HG03066 (cell line): Measurements from ENCODE around the gene RUFY4.
"Not testable (repeated sequence)": the region's sequence is repeated elsewhere in the genome, so short reads cannot be mapped to it uniquely, and the experiment has no call there.

ENCODE experiments used
- ATAC-seq: cut with Tn5 transposase; IDR thresholded peaks from one replicate; pipeline ENCODE4 v1.9.1; 2021; ENCODE audit warnings: low read depth; ENCODE audit not compliant: unreplicated experiment

The RUFY4 gene

GRCh38 chr2:218031261-218031660, 37.8 kb upstream of the RUFY4 start:
- no peak for ATAC-seq

GRCh38 chr2:218031771-218032257, 37.2 kb upstream of the RUFY4 start:
- ATAC-seq = no peak

- ATAC-seq = no peak
These were observed 36.5 kb upstream of the RUFY4 start for GRCh38 chr2:218032336-218033171.

GRCh38 chr2:218033208-218033589, 35.9 kb upstream of the RUFY4 start:
- no peak for ATAC-seq

GRCh38 chr2:218033590-218034496, 35.2 kb upstream of the RUFY4 start:
- ATAC-seq = no peak

- ATAC-seq = peak; percentile 89
These were observed 34.4 kb upstream of the RUFY4 start for GRCh38 chr2:218034497-218035213.

GRCh38 chr2:218035463-218036100, 33.5 kb upstream of the RUFY4 start:
- ATAC-seq = no peak

- no peak for ATAC-seq
These were observed 32.7 kb upstream of the RUFY4 start for GRCh38 chr2:218036371-218036770.

- no peak for ATAC-seq
These were observed 29.9 kb upstream of the RUFY4 start for GRCh38 chr2:218039171-218039570.

- ATAC-seq = no peak
These were observed 28.2 kb upstream of the RUFY4 start for GRCh38 chr2:218040883-218041282.

- no peak for ATAC-seq
These were observed 27.5 kb upstream of the RUFY4 start for GRCh38 chr2:218041302-218042168.

GRCh38 chr2:218043100-218043499, 26.0 kb upstream of the RUFY4 start:
- no peak for ATAC-seq

- ATAC-seq = no peak
These were observed 25.3 kb upstream of the RUFY4 start for GRCh38 chr2:218043701-218044109.

GRCh38 chr2:218044599-218044998, 24.5 kb upstream of the RUFY4 start:
- not testable (repeated sequence) for ATAC-seq

GRCh38 chr2:218046238-218046637, 22.8 kb upstream of the RUFY4 start:
- ATAC-seq = peak; percentile 92

- no peak for ATAC-seq
These were observed 21.4 kb upstream of the RUFY4 start for GRCh38 chr2:218047536-218048225.

- no peak for ATAC-seq
These were observed 17.1 kb upstream of the RUFY4 start for GRCh38 chr2:218051903-218052302.

GRCh38 chr2:218059289-218059688, 9.8 kb upstream of the RUFY4 start:
- ATAC-seq = no peak

- no peak for ATAC-seq
These were observed 8.9 kb upstream of the RUFY4 start for GRCh38 chr2:218060118-218060517.
